GM12878 (cell line): ENCODE results near the gene PKP2. TPM values are rescaled to one million over a fixed set of nuclear protein-coding genes. Genes with fewer than 3 reads are reported as not detected.

ENCODE experiments used
- ATAC-seq: fragments of 200-7000 bp; cut with Tn5 transposase; 3 replicates; pipeline ENCODE4 v1.9.1; 2020; ENCODE audit warnings: mild to moderate bottlenecking, moderate library complexity
- BruUV-seq: library from RNA; stranded (reverse); fragments of 400-500 nt; replicated peaks from 2 replicates; lab custom pipeline; 2021; lab: Mats Ljungman, UMichigan
- CTCF ChIA-PET: fragments of 300-600 bp; sonication (Branson Sonifier 250); formaldehyde crosslinking; extraction: SDS; loops from one replicate; lab custom pipeline; 2021; ENCODE audit warnings: inconsistent platforms; lab: Yijun Ruan, JAX
- POLR2A ChIA-PET: fragments of 350-600 bp; formaldehyde crosslinking; extraction: SDS; loops from one replicate; lab custom pipeline; 2021; ENCODE audit warnings: inconsistent platforms; lab: Charles Lee
- RAD21 ChIA-PET: fragments of 300-600 bp; sonication (Branson Sonifier 250); formaldehyde crosslinking; loops from one replicate; lab custom pipeline; 2023; ENCODE audit warnings: antibody characterized with exemption; ENCODE audit not compliant: unreplicated experiment; lab: Charles Lee
- SMC1A ChIA-PET: fragments of 300-600 bp; sonication (Branson Sonifier 250); formaldehyde crosslinking; loops from one replicate; lab custom pipeline; 2023; ENCODE audit not compliant: unreplicated experiment, uncharacterized antibody; lab: Charles Lee
- DNase-seq: peaks from one replicate; pipeline ENCODE4 v3.0.0-alpha.2; 2011; ENCODE audit warnings: low read depth, low spot score
- FAIRE-seq: peaks from 3 replicates; lab custom pipeline; 2011; peaks lifted over from hg19 to GRCh38; lab: Jason Lieb, UNC
- H2AFZ ChIP-seq: 2 replicates; pipeline ENCODE4 v1.6.0; 2011; ENCODE audit warnings: low read depth, low read length, control low read depth; ENCODE audit not compliant: control insufficient read depth
- H3K27ac ChIP-seq: 2 replicates; pipeline ENCODE4 v1.5.1; 2011; ENCODE audit warnings: control low read depth; ENCODE audit not compliant: control insufficient read depth, insufficient read depth
- H3K27me3 ChIP-seq, 2 experiments: replicated peaks in 1 of 2; 2 replicates each; pipeline versions ENCODE4 v1.6.0 to v1.6.1; 2011; ENCODE audit warnings: low read length in 1 of 2; ENCODE audit not compliant: control insufficient read depth in 2 of 2, insufficient read depth in 2 of 2
- H3K36me3 ChIP-seq, 2 experiments: 2 replicates each; pipeline ENCODE4 v1.5.1; 2011; ENCODE audit warnings: low read length in 1 of 2; ENCODE audit not compliant: control insufficient read depth in 2 of 2, insufficient read depth in 2 of 2
- H3K4me1 ChIP-seq: 2 replicates; pipeline ENCODE4 v1.6.1; 2011; ENCODE audit warnings: mild to moderate bottlenecking, low read length, moderate library complexity, mixed read lengths; ENCODE audit not compliant: control insufficient read depth, insufficient read depth
- H3K4me2 ChIP-seq: 2 replicates; pipeline ENCODE4 v1.6.0; 2011; ENCODE audit warnings: control low read depth; ENCODE audit not compliant: control insufficient read depth, insufficient read depth
- H3K4me3 ChIP-seq: fragments of 200-600 bp; sonication (generic); 2 replicates; pipeline ENCODE4 v1.5.1; 2016
- H3K79me2 ChIP-seq: 2 replicates; pipeline ENCODE4 v1.6.0; 2011; ENCODE audit warnings: low read length; ENCODE audit not compliant: control insufficient read depth, insufficient read depth
- H3K9ac ChIP-seq: 2 replicates; pipeline ENCODE4 v1.8.0; 2011; ENCODE audit warnings: low read length, control low read depth, mixed read lengths; ENCODE audit not compliant: control insufficient read depth, insufficient read depth
- H3K9me3 ChIP-seq: replicated peaks from 3 replicates; pipeline ENCODE4 v1.5.1; 2011; ENCODE audit warnings: mild to moderate bottlenecking, low read length; ENCODE audit not compliant: control insufficient read depth, insufficient read depth
- H4K20me1 ChIP-seq: 2 replicates; pipeline ENCODE4 v1.6.0; 2011; ENCODE audit not compliant: control insufficient read depth, insufficient read depth
- CBX3 ChIP-seq: fragments of 200-600 bp; sonication (generic); IDR thresholded peaks from 2 replicates; pipeline ENCODE4 v1.6.1; 2016; ENCODE audit warnings: low read depth, borderline replicate concordance
- CBX5 ChIP-seq: sonication (generic); IDR thresholded peaks from 2 replicates; pipeline ENCODE4 v1.6.1; 2016; ENCODE audit warnings: low read depth, moderate library complexity, mild to moderate bottlenecking, inconsistent platforms
- CEBPZ ChIP-seq: fragments of 150-350 bp; IDR thresholded peaks from 2 replicates; pipeline ENCODE4 v1.6.1; 2016; ENCODE audit warnings: low read depth, low read length
- CHD4 ChIP-seq: fragments of 200-600 bp; sonication (generic); IDR thresholded peaks from 2 replicates; pipeline ENCODE4 v1.6.1; 2016; ENCODE audit warnings: mild to moderate bottlenecking
- IKZF1 ChIP-seq: fragments of 450-650 bp; conservative IDR thresholded peaks from 2 replicates; pipeline ENCODE4 v1.6.1; 2017; ENCODE audit warnings: antibody characterized with exemption, mild to moderate bottlenecking
- KLF5 ChIP-seq: fragments of 450-650 bp; IDR thresholded peaks from 2 replicates; pipeline ENCODE4 v1.6.1; 2014; ENCODE audit warnings: mild to moderate bottlenecking; ENCODE audit not compliant: partially characterized antibody
- MEF2A ChIP-seq: IDR thresholded peaks from 2 replicates; pipeline ENCODE4 v1.6.1; 2011; ENCODE audit warnings: low read depth, mild to moderate bottlenecking, low read length, moderate library complexity; ENCODE audit not compliant: insufficient read depth
- MEF2B ChIP-seq: fragments of 450-650 bp; IDR thresholded peaks from 2 replicates; pipeline ENCODE4 v1.6.1; 2018; ENCODE audit warnings: mild to moderate bottlenecking, moderate library complexity; ENCODE audit not compliant: partially characterized antibody, poor library complexity, severe bottlenecking
- MTA2 ChIP-seq: fragments of 450-650 bp; IDR thresholded peaks from 2 replicates; pipeline ENCODE4 v1.6.1; 2016; ENCODE audit warnings: low read depth, mild to moderate bottlenecking, moderate library complexity
- MTA3 ChIP-seq: IDR thresholded peaks from 2 replicates; pipeline ENCODE4 v1.6.1; 2012; ENCODE audit warnings: low read length, inconsistent platforms, borderline replicate concordance
- MYB ChIP-seq: fragments of 150-350 bp; IDR thresholded peaks from 2 replicates; pipeline ENCODE4 v1.6.1; 2014; ENCODE audit warnings: mild to moderate bottlenecking, low read depth, low read length, borderline replicate concordance
- MYC ChIP-seq: IDR thresholded peaks from 2 replicates; pipeline ENCODE4 v1.6.1; 2011; ENCODE audit warnings: mild to moderate bottlenecking, low read length, moderate library complexity, inconsistent platforms; ENCODE audit not compliant: insufficient read depth, insufficient replicate concordance, insufficient read length, severe bottlenecking
- NR2F1 ChIP-seq: fragments of 450-650 bp; conservative IDR thresholded peaks from 2 replicates; pipeline ENCODE4 v1.6.1; 2017; ENCODE audit warnings: mild to moderate bottlenecking
- PAX5 ChIP-seq: IDR thresholded peaks from 2 replicates; pipeline ENCODE4 v1.6.1; 2011; ENCODE audit warnings: low read depth, low read length, borderline replicate concordance
- PAX8 ChIP-seq: fragments of 450-650 bp; IDR thresholded peaks from 2 replicates; pipeline ENCODE4 v1.6.1; 2017; ENCODE audit warnings: mild to moderate bottlenecking, moderate library complexity
- POLR2AphosphoS5 ChIP-seq: IDR thresholded peaks from 2 replicates; pipeline ENCODE4 v1.6.1; 2011; ENCODE audit warnings: mild to moderate bottlenecking, low read length, inconsistent platforms
- REST ChIP-seq: IDR thresholded peaks from 2 replicates; pipeline ENCODE4 v1.6.1; 2012; ENCODE audit warnings: mild to moderate bottlenecking, low read depth, low read length
- ZBED1 ChIP-seq: IDR thresholded peaks from 2 replicates; pipeline ENCODE4 v1.6.1; 2016; ENCODE audit warnings: borderline replicate concordance
- WGBS: methylation state at CpG from one replicate; pipeline ENCODE4 v1.1.6; 2016; ENCODE audit warnings: low lambda C conversion rate; ENCODE audit not compliant: insufficient replicate concordance, insufficient coverage; ENCODE audit errors: missing lambda C conversion rate; 5-methylcytosine and 5-hydroxymethylcytosine counted together
- in situ Hi-C: fragments of 300-500 bp; cut with MboI; formaldehyde crosslinking; loops from 9 replicates; pipeline ENCODE4 v1.14.3; 2018; ENCODE audit warnings: mixed read lengths
- intact Hi-C: fragments of 100-400 bp; cut with micrococcal nuclease; formaldehyde crosslinking; loops from one replicate; pipeline ENCODE4 v1.14.2; 2022; ENCODE audit not compliant: unreplicated experiment
- polyA plus RNA-seq, 11 experiments: library from polyadenylated mRNA; depleted of rRNA in 4 of 11; unstranded in 6 of 11; stranded (reverse) in 5 of 11; fragments of >200 nt; fragmentation: Nextera tagmentation in 4 of 11; fragmentation: Illumina TruSeq in 1 of 11; extraction: Ambion mirVana in 4 of 11; extraction: Trizol in 1 of 11; gene quantifications; 1 replicate in 1 of 11; 2 replicates in 10 of 11; pipeline versions ENCODE4 v1.2.1 to v1.2.3, GENCODE V29; 2011 to 2016; ENCODE audit warnings: inconsistent platforms in 2 of 11, missing spikeins in 2 of 11, low read depth in 1 of 11
- total RNA-seq, 4 experiments: library from RNA; depleted of rRNA in 3 of 4; stranded (reverse); fragments of >200 nt in 3 of 4; fragmentation: Illumina TruSeq in 1 of 4; extraction: Trizol in 1 of 4; gene quantifications; 2 replicates each; pipeline versions ENCODE4 v1.2.1 to v1.2.3, GENCODE V29; 2013 to 2021
- TF ChIP-seq, protein P1 (sequence below): IDR thresholded peaks from 2 replicates; pipeline ENCODE4 v1.6.1; 2011; ENCODE audit warnings: low read depth, mild to moderate bottlenecking, low read length, moderate library complexity, borderline replicate concordance; ENCODE audit errors: extremely low read depth

The PKP2 gene
- total and polyA plus RNA-seq, 10 of the 15 experiments (the other 5 are each of a cell fraction or from before 2014, with no cell fraction given) = 0.02 to 4.1 (median 0.07) TPM; not detected in 4

GRCh38 chr12:32926963-32927362 lies 30.4 kb upstream of the PKP2 start:
- intact Hi-C loops (no loop called here), in situ Hi-C loops (loop anchor here (25.0 kb wide), 1 partner anchor 1085 kb away; the partner anchor contains the start of gene ALG10)
- H3K4me2 ChIP-seq = no peak overlapping the region
- no peak overlapping the region for H2AFZ ChIP-seq
- no peak overlapping the region for H3K9ac ChIP-seq
- WGBS = 70% methylated on average over 4 of the region's 4 CpGs
- FAIRE-seq (no peak), DNase-seq (no peak), ATAC-seq (no peak)
- H4K20me1 ChIP-seq = no peaks in the 10 kb centered on the region
- RAD21 ChIA-PET = no interaction called here
- H3K4me3 ChIP-seq = no peak overlapping the region
- CTCF ChIA-PET = no interaction called here
- H3K9me3 ChIP-seq = no peaks in the 10 kb centered on the region
- H3K4me1 ChIP-seq = no peaks in the 10 kb centered on the region
- no peaks in the 10 kb centered on the region for H3K79me2 ChIP-seq
- TF ChIP-seq MYC = no peak
- no peak for TF ChIP-seq MEF2A
- no peak for TF ChIP-seq MEF2B
- TF ChIP-seq NR2F1 = no peak
- no peak for TF ChIP-seq CBX5
- no peak for TF ChIP-seq ZBED1
- no peak for TF ChIP-seq CBX3
- no peak for TF ChIP-seq PAX5
- TF ChIP-seq, protein P1, sequence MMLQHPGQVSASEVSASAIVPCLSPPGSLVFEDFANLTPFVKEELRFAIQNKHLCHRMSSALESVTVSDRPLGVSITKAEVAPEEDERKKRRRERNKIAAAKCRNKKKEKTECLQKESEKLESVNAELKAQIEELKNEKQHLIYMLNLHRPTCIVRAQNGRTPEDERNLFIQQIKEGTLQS = no peak
- TF ChIP-seq PAX8 = no peak
- TF ChIP-seq POLR2AphosphoS5 = no peak
- no peak for TF ChIP-seq CHD4
- no peak for TF ChIP-seq MTA2
- no peak for TF ChIP-seq MTA3
- no peak for TF ChIP-seq MYB
- no peak for TF ChIP-seq REST
- TF ChIP-seq KLF5 = no peak
- no peak for TF ChIP-seq IKZF1
- TF ChIP-seq CEBPZ = no peak
- no peaks in the 10 kb centered on the region for H3K36me3 ChIP-seq
- no peak overlapping the region for H3K27ac ChIP-seq
- no TSS peak for BruUV-seq
- POLR2A ChIA-PET = no interaction called here
- no peaks in the 10 kb centered on the region for H3K27me3 ChIP-seq
- SMC1A ChIA-PET = no interaction called here
